ENCODE data around the gene AHI1. TPM values are rescaled to one million over a fixed set of nuclear protein-coding genes. Genes with fewer than 3 reads are reported as not detected.

The AHI1 gene
- total RNA-seq, 1 experiment from 2014 or later, result 11.3 TPM

DNA sequence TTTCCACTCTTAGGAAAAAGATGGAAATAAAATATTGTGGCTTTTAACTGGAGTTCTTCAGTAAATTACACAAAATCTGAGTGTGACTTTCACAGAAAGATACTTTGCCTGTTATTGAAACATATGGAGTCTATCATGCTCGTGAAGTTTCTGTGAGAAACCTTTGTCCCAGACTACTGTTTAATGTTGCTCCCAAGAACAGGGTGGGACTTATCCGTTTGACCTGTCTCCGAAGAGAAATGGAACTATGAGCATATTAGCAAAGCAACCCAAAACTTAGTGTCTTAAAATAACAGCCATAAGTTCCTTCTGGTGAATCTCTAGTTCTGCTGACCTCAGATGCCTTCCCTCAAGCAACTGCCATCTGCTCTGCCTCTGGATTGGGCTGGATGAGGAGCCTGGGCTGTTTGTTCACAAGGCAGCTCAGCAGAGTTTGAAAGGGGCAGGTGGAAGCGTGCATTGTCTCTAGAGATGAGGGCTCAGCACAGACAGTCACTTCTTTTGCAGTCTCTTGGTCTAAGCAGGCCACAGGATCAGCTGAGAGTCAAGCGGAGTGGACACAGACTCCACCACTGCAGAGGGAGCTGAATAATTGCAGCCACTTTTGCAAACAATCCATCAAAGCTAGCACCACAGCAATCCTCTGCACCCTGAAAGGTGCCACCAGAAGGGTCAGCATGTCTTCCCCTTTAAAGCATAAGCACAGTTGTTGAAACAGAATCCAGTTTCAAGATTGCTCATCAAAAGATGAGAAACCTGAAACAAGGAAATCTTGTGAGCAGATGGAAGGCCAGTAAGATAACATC lies 263.7 kb downstream of the AHI1 start:
- peaks cover 10% of the 10 kb centered on the region for H3K4me1 Mint-ChIP-seq (ENCODE audit: low read depth, unreplicated experiment)
- H3K27me3 Mint-ChIP-seq (ENCODE audit: insufficient read depth, unreplicated experiment), result peaks cover 3% of the 10 kb centered on the region
- no peaks in the 10 kb centered on the region for H3K9me3 Mint-ChIP-seq (ENCODE audit: unreplicated experiment)
- no peaks in the 10 kb centered on the region for H3K36me3 Mint-ChIP-seq (ENCODE audit: insufficient read depth, unreplicated experiment)
- intact Hi-C loops (cut with micrococcal nuclease; ENCODE audit: unreplicated experiment), result no loop called here
- no peak for DNase-seq
- ChIA-PET CTCF (no interaction called here), POLR2A (no interaction called here)
- H3K9me3 ChIP-seq, result no peaks in the 10 kb centered on the region
- BruUV-seq (replicated peaks), result no TSS peak
- no peak overlapping the region for H3K4me3 Mint-ChIP-seq (ENCODE audit: unreplicated experiment)
- no peak overlapping the region for H3K27ac Mint-ChIP-seq (ENCODE audit: unreplicated experiment)
- no peaks in the 10 kb centered on the region; the same call in 1 of the 2 replicates for H3K27me3 ChIP-seq (replicated peaks; ENCODE audit: control insufficient read depth, insufficient read depth, low read length)
- TF ChIP-seq, protein P1, sequence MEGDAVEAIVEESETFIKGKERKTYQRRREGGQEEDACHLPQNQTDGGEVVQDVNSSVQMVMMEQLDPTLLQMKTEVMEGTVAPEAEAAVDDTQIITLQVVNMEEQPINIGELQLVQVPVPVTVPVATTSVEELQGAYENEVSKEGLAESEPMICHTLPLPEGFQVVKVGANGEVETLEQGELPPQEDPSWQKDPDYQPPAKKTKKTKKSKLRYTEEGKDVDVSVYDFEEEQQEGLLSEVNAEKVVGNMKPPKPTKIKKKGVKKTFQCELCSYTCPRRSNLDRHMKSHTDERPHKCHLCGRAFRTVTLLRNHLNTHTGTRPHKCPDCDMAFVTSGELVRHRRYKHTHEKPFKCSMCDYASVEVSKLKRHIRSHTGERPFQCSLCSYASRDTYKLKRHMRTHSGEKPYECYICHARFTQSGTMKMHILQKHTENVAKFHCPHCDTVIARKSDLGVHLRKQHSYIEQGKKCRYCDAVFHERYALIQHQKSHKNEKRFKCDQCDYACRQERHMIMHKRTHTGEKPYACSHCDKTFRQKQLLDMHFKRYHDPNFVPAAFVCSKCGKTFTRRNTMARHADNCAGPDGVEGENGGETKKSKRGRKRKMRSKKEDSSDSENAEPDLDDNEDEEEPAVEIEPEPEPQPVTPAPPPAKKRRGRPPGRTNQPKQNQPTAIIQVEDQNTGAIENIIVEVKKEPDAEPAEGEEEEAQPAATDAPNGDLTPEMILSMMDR (IDR thresholded peaks at IDR 0.05; ENCODE audit: insufficient read depth in 1 of 2, low read depth in 1 of 2, low read length in 1 of 2, severe bottlenecking in 1 of 2, unreplicated experiment in 1 of 2), result no peak
- H3K36me3 ChIP-seq (ENCODE audit: control insufficient read depth, insufficient read depth, low read length), result no peaks in the 10 kb centered on the region
- no peaks in the 10 kb centered on the region for H3K4me1 ChIP-seq
- H3K4me3 ChIP-seq (ENCODE audit: low read depth, low read length), result no peak overlapping the region

Small RNAs within 50 kb of the gene (microRNA-seq; reads per million reads assigned to microRNA genes)
- not detected for gene MIR548A2

All from Caco-2 (cell line).